GM18517 (cell line): Measurements from ENCODE around the gene KRTAP5-1.
"Not testable (repeated sequence)": the region's sequence is repeated elsewhere in the genome, so short reads cannot be mapped to it uniquely, and the experiment has no call there.

Source experiments
- ATAC-seq: cut with Tn5 transposase; IDR thresholded peaks from one replicate; pipeline ENCODE4 v1.9.1; 2021; ENCODE audit warnings: mild to moderate bottlenecking, moderate library complexity; ENCODE audit not compliant: unreplicated experiment

KRTAP5-1 gene

DNA sequence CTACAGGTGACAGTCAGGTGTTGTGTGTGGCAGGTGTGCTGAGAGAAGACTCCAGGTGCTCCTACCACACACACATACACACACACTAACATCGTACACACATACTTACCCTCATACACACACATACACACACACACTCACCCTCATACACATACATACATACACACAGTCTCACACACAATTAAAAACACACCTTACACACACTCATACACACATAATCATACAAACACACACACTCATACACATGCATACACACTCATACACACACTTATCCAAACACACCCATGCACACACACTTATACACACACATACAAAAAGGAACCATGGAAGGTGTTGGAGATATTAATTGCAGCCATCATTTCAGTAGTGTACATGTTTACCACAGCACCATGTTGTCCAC, 18.5 kb upstream of the KRTAP5-1 start:
- ATAC-seq: no peak

DNA sequence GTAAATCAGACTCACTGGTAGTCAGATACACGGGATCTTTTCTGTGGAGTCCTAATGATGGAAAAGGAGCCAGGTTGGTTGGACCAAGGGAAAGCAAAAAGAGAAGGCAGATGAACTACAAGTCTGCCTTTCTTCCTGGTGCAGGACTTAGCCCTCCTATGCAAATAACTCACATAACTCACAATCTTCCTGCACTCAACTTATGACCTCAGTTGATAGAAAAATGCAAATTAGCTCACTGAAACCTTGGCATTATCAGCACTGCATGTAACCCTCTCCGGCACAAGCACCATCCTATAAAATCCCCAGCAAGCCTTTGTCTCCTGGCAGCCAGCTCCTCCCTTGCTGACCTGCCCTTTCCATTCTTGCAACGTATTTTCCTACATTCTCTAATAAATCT, 16.6 kb upstream of the KRTAP5-1 start:
- not testable (repeated sequence) for ATAC-seq

DNA sequence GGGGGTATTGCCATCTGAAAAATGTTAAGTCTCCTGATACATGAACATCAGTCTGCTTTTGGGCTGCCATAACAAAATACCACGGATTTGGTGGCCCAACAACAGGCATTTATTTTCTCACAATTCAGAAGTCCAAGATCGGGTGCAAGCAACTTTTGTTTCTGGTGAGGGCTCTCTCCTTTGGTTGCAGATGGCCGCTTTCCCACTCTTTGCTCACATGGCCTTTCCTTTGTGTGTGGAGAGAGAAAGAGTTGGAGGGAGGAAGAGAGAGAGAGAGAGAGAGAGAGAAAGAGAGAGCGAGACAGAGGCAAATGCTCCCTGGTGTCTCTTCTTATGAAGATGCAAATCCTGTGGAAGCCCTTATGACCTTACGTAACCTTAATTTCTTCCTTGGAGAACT, 15.5 kb upstream of the KRTAP5-1 start:
- no peak for ATAC-seq

DNA sequence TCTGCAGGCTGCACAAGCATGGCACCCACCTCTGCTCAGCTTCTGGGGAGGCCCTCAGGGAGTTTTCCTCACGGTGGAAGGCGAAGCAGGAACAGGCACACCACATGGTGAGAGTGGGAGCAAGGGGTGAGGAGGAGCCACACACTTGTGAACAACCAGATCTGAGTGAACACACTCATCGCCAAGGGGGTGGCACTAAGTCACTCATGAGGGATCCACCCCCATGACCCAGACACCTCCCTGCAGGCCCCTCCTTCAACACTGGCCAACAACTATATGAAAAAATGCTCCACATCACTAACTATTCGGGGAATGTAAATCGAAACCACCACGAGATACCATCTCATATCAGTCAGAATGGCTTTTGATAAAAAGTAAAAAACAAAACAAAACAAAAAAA, 13.7 kb upstream of the KRTAP5-1 start:
- no peak for ATAC-seq

DNA sequence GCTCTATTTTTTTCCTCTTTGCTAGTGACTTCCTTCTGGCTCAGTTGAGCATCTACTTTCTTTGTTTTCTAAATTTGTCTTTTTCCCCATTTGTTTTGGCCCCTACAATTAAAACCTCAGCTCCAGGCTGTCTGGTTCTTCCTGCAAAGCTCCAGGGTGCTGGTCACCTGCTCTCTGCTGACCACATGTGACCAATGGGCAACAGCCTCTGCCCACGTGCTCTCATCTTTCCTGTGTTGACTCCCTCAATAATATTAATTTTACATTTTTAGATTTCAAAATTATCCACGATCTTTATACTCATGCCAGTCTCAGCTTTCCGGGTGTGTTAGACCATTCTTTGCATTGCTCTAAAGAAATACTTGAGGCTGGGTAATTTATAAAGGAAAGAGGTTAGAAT, 13.3 kb upstream of the KRTAP5-1 start:
- not testable (repeated sequence) for ATAC-seq

DNA sequence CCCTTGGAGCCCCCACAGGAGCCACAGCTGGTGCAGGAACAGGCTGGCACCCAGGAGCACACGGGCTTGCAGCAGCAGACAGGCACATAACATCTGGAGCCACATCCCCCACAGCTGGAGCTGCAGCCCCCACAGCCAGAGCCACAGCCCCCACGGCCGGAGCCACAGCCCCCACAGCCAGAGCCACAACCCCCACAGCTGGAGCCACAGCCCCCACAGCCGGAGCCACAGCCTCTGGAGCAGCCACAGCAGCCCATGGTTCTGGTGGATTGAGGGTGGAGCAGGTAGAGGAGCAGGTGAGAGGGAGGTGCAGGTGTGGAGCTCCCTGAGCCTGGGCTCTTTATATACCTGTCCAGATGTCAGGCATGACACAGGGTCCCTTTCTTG, 12.9 kb upstream of the KRTAP5-1 start, which contains the start of gene KRTAP5-2:
Gene KRTAP5-2 (minus strand): TSS at position 301 of the 387 bp plus-strand sequence. CDS start 44 bp downstream, at position 257.
- ATAC-seq: no peak

DNA sequence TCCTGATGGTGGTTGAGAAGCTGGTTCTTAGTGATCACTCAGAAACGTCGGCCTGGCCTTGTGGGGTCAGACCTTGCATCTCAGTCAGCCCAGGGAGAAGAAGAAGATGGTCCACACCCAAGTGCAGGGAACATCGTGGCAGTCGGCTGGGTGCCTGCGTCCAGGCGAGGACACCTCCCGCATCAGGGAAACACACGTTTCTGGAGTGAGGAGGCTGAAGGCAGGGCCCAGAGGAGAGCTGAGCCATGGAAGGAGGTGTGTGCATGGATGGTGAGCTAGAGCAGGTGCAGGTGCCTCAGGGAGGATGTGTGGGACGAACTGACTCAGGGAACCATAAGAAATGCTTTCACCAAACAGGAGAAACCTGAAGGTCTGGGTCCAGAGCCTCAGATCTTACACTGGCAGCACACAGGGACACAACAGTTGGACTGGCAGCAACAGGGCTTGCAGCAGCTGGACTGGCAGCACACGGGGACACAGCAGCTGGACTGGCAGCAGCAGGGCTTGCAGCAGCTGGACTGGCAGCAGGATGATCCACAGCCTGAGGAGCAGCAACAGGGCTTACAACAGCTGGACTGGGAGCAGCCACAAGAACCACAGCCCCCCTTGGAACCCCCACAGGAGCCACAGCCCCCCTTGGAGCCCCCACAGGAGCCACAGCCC, 12.4 kb upstream of the KRTAP5-1 start:
- ATAC-seq: no peak

DNA sequence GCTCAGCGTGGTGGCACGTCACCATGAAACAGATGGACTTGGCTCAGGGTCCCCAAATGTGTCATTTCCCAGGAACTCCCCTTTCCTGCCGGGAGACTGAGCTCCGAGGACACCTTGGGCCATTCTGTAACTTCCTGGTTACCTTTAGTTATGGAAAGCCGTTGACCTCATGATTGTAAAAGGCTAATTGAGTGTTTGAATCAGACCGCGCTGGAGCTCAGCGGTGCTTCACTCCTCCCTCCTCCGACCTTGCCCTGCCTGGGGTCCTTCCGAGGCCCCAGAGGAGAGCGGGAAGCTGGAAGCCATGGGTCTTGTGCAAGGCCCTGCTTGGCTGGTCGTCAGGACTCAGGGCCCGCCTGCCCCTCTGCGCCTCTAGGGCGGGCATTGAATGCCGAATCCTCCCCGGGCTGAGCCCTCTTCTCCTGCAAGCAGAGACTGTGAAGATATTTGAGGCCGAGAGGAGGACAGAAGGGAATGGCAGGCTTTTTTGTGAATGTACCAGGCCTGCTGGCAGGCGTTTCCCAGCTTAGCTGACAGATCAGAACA, 11.6 kb upstream of the KRTAP5-1 start:
- not testable (repeated sequence) for ATAC-seq

DNA sequence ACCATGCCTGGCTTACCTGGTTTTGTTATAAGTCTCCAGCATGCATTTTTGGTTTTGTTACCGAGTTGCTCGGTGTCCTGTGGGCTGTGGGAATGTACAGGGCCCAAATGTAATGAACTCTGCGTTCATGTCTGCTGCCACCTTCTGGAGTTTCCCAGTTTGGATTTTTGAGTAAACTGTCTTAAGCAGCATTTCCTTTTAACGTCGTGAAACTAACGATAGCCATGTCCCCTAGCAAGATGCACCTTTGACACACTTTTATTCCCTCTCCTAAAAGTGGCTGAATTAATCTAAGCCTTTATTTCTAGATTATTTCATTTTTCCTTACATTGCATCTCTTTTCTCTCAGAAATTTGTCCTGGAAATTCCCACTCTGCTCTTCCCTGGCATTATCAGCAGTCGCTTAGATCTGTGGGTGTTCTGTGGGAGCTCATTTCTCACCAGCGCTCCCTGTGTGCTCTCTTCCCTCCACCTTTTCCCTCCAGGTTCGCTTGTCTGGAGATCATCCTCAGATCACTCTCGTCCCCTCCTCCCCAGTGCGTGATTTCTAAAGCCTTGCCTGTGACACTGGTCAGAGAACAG, 11.0 kb upstream of the KRTAP5-1 start:
- not testable (repeated sequence) for ATAC-seq

DNA sequence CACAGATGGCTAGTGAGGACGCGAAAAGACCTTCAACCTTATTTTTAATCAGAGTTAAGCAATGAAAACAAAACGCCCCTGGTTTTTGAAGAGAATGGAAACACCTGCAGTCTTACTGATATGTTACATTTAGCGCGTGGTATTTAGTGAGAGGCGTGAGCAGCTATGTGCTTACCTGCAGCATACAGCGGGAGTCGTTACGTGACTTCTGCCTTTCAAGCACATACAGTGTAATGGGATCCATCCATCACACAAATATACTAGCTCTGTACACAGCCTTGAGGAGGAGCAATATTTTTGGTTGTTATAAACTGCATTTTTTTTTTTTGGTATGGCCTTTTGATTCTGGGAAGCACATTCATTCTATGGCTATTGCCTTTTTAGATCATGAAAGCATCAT, 7.5 kb upstream of the KRTAP5-1 start:
- ATAC-seq: no peak

DNA sequence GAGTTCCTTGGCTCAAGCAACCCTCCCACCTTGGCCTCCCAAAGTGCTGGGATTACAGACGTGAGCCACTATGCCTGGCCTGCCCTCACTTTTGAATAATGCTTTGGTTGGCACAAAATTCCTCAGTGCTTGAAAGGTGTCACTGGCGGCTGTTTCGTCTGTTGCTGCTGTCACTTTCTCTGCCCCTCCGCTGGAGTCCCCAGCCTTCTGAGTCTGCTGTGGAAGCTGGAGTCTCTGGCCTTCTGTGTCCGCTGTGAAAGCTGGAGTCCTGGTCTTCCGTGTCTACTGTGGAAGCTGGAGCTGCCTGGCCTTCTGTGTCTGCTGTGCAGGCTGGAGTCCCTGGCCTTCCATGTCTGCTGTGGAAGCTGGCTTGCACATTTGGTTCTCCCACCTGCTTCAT, 4.9 kb upstream of the KRTAP5-1 start:
- no peak for ATAC-seq

DNA sequence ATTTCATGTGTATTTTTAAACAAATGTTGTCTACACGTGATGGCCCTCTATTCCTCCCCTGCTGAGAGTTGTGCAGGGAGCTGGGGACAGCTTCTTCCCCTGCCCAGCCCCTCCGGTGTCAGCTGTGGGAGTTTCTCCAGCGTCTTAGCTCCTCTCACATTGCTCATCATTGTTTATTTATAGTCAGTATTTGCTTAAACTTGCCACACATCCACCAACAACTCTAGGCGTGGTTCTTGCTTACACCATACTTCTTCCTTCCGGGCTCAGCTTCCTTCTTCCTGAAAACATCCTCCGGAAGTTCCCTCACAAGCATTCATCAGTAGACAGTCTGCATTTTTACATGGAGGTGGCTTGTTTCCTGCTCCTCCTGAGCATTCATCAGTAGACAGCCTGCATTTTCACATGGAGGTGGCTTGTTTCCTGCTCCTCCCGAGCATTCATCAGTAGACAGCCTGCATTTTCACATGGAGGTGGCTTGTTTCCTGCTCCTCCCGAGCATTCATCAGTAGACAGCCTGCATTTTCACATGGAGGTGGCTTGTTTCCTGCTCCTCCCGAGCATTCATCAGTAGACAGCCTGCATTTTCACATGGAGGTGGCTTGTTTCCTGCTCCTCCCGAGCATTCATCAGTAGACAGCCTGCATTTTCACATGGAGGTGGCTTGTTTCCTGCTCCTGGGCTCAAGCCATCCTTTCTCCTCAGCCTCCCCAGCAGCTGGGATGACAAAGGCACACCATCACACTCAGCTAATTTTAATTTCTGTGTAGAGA, 4.3 kb upstream of the KRTAP5-1 start:
- ATAC-seq: not testable (repeated sequence)

DNA sequence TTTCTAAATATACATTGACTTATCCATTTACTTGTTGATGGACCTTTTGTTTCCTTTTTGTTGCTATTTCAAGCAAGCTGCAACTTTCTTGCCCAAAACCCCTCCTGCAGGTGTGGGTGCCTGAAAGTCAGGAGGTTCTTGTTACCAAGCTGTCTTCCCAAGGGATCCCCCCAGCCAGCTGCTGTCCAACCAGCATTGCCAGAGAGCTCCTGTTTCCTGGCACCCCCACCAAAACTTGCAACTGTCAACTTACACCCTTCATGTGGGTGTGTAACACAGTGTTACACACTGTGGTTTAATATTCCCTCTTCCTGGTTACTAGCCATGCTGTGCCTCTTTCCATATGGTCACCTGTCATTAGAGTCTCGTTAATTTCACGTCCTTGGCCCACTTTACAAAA, 1.6 kb upstream of the KRTAP5-1 start:
- no peak for ATAC-seq

DNA sequence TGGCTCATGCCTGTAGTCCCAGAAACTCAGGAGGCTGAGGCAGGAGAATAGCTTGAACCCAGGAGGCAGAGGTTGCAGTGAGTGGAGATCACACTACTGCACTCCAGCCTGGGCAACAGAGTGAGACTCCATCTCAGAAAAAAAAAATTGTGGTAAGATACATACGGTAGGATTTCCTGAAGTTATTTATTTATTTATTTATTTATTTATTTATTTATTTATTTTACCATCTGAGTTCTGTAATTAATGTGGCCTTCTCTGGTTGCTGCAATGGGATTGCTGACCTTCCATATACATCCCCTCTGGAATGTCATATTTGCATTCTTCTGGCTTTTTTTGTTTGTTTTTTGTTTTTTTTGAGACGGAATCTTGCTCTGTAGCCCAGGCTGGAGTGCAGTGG, 2.2 kb downstream of the KRTAP5-1 start:
- ATAC-seq: not testable (repeated sequence)

DNA sequence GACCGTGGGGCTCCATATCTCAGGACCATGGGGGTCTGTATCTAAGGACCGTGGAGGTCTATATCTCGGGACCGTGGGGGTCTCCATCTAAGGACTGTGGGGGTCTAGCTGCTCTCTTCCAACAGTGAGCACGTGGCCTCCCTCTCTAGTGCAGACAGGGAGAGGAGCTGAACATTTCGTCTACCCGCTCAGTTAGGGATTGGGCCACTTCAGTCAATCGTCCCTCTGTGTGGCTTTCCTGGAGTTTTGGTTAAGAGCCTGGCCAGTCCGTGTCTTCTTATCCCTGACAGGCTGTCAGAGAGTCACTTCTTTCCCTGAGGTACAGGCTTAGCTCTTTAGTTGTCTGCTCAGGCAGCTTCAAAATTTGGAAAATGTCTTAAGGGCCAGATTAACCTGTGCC, 3.1 kb downstream of the KRTAP5-1 start:
- no peak for ATAC-seq

DNA sequence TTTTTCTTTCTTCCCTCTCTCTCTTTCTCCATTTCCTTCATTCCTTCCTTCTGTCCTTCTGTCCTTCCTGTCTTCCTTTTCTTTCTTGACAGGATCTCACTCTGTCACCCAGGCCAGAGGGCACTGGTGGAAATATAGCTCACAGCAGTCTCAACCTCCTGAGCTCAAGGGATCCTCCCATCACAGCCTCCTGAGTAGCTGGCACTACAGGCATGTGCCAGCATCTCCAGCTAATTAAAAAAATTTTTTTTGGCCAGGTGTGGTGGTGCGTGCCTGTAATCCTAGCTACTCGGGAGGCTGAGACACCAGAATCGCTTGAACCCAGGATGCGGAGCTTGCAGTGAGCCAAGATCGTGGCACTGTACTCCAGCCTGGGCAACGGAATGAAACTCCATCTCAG, 8.3 kb downstream of the KRTAP5-1 start:
- ATAC-seq: no peak

DNA sequence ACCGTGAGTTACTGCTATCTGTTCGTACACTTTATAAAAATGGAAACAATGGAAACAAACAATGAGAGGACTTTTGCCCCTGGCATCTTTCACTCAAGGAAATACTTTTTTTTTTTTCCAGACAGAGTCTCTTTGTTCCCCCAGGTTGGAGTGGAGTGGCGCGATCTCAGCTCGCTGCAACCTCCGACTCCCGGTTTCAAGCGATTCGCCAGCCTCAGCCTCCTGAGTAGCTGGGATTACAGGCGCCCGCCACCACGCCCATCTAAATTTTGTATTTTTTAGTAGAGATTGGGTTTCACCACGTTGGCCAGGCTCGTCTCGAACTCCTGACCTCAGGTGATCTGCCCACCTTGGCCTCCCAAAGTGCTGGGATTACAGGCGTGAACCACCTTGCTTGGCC, 9.3 kb downstream of the KRTAP5-1 start:
- not testable (repeated sequence) for ATAC-seq

DNA sequence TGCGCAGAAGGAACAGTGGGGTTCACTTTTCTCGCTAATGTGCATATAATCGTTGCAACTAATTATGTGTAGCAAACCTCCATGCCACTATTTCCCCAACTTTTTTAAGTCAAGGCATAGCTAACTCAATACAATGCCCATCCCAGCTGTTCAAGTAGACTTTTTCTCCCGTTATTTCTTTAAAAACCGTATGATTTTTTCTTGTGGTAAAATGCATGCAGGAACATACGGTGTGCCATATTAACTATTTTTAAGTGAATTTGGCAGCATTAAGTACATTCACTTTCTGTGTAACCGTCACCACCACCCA, 10.2 kb downstream of the KRTAP5-1 start:
- ATAC-seq: no peak

DNA sequence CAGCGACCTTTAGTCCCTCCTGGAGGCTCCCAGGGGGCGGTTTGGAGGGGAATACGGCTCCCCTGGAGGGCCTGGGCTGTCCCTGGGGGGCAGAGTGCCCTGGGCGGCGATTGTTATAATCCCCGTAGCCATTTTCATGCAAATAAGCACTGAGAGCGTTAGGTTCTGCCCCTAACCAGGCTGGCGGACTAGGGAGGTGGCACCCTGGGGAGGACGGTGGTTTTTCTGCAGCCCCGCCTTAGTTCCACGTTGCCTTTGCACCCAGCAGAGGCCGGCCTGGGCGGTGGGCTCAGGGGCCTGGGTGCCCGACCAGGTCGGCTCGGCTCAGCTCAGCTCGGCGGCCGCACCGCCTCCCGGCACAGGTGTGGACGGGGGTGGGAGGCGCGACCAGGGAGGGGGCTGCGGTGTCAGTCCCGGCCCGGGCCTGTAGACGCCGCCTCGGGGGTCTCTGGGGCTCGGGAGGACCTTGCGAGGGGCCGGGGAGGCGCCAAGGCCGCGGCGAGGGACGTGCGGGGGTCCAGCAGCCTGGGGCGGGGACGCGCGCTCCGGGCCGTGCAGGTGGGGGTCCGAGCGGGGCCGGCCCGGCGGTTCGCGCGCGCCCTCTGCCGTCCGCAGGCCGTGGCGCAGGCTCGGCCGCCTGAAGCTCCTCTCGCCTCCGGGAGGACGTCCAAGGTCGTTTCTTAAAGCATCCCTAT, 10.7 kb downstream of the KRTAP5-1 start:
- ATAC-seq: no peak

DNA sequence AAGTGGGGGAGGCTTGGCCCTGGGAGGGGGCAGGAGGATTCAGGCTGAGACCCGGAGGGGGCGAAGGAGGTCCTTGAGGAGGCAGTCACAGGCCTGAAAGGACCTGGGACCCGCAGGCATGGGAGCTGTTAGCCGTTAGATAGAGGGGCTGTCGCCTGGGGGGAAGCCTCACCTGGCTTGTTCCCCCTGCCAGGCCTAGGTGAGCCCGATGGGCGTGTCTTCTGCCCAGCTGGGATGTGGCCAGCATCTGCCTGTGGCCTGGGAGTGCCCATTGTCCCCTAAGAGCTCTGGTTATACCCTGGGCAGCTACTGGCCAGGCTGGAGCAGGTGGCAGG, 11.2 kb downstream of the KRTAP5-1 start:
- ATAC-seq: no peak

DNA sequence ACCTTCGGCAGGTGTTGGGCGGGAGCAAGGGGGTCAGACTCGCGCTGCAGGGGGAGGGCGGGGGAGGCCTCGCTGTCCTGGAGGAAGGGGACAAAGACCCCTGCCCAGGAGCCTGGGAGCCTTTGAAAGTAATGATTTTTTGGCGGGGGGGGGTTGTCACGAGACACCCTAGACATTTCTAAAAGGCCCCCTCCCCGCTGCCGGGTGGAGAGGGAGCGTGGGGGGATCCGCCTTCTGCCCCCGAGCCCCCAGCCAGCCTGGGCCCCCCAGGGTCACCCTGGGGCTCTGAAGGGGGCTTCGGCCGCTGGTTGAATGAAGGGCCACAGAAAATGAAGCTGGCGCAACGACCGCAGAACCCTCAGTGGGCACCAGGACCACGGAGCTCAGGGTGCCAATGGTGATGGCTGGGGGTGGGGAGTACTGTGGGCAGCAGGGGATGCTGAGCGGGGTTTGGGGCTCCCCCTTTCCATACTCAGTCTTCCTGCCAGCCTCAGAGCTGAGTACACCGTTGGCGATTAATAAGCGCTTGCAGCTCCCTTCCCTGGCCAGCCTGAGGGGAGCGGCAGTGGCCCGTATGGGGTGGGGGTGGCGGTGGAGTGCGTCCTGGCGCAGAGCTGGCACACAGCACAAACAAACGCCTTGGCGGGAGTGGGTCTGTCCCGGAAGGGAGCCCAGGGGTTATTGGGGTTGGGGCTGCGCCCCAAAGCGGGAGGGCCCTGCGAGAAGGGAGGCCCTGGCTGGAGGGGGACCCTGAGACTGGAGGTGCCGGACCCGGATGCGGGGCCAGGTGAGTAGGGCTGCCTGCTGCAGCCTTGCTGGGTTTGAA, 11.8 kb downstream of the KRTAP5-1 start:
- no peak for ATAC-seq
